Neural progenitor cell (in vitro differentiated cells): ENCODE measurements around the gene EYS.

ENCODE experiments used
- CTCF ChIP-seq: fragments of 200-600 bp; sonication (generic); IDR thresholded peaks from 2 replicates; pipeline ENCODE4 v1.5.1; 2017; ENCODE audit warnings: antibody characterized with exemption, mild to moderate bottlenecking
- EZH2 ChIP-seq: fragments of 200-600 bp; sonication (generic); IDR thresholded peaks from 2 replicates; pipeline ENCODE4 v1.6.1; 2017; ENCODE audit warnings: antibody characterized with exemption, mild to moderate bottlenecking, moderate library complexity
- EZH2phosphoT487 ChIP-seq: fragments of 200-600 bp; sonication (generic); IDR thresholded peaks from 2 replicates; pipeline ENCODE4 v1.6.1; 2017; ENCODE audit warnings: antibody characterized with exemption

- TF ChIP-seq CTCF = no peak
- no peak for TF ChIP-seq EZH2
- TF ChIP-seq EZH2phosphoT487 = no peak
Observed at GRCh38 chr6:64683682-64684081, 1023.3 kb downstream of the EYS start.
